ENCODE results near the gene FHIT. TPM values are rescaled to one million over a fixed set of nuclear protein-coding genes. Genes with fewer than 3 reads are reported as not detected.
A peak's percentile ranks its signal among the peaks of the same experiment; 100 is the strongest.

The FHIT gene
- total and polyA plus RNA-seq, 10 of the 15 experiments (the other 5 are each of a cell fraction or from before 2014, with no cell fraction given), result 4.2 to 14.9 (median 9.4) TPM

GRCh38 chr3:61194892-61195538, 56.2 kb downstream of the FHIT start:
- no peak overlapping the region for H3K4me3 ChIP-seq
- CTCF ChIA-PET, result interaction anchor here (0.5 to 1.5 kb wide), 7 partner anchors 11 to 399 kb away, joined by 3 to 5 read pairs (median 3); no protein-coding TSS in a partner anchor
- RAD21 ChIA-PET (ENCODE audit: unreplicated experiment), result interaction anchor here (0.7 to 2.6 kb wide), 6 partner anchors 12 to 59 kb away, joined by 3 to 12 read pairs (median 3); no protein-coding TSS in a partner anchor
- H2AFZ ChIP-seq (ENCODE audit: control insufficient read depth, low read depth, low read length), result no peak overlapping the region
- no peak for DNase-seq (ENCODE audit: low read depth, low spot score)
- FAIRE-seq, result no peak
- in situ Hi-C loops (cut with MboI), result no loop called here
- H3K4me2 ChIP-seq (ENCODE audit: control insufficient read depth, insufficient read depth), result no peak overlapping the region
- H3K79me2 ChIP-seq (ENCODE audit: control insufficient read depth, insufficient read depth, low read length), result no peaks in the 10 kb centered on the region
- no peaks in the 10 kb centered on the region for H4K20me1 ChIP-seq (ENCODE audit: control insufficient read depth, insufficient read depth)
- peak; percentile 67 for ATAC-seq
- H3K9me3 ChIP-seq (replicated peaks; ENCODE audit: control insufficient read depth, insufficient read depth, low read length), result no peaks in the 10 kb centered on the region
- H3K27ac ChIP-seq (ENCODE audit: control insufficient read depth, insufficient read depth), result no peak overlapping the region
- intact Hi-C loops (cut with micrococcal nuclease; ENCODE audit: unreplicated experiment), result no loop called here
- no TSS peak for BruUV-seq (replicated peaks)
- H3K36me3 ChIP-seq (ENCODE audit: control insufficient read depth in 2 of 2, insufficient read depth in 2 of 2, low read length in 1 of 2), result peaks cover 0 to 2% of the 10 kb centered on the region in 2 experiments; a peak in 2 of 4 replicates
- no peak overlapping the region for H3K9ac ChIP-seq (ENCODE audit: control insufficient read depth, insufficient read depth, low read length)
- H3K27me3 ChIP-seq (replicated peaks in 1 of 2; ENCODE audit: control insufficient read depth in 2 of 2, insufficient read depth in 2 of 2, low read length in 1 of 2), result no peaks in the 10 kb centered on the region
- H3K4me1 ChIP-seq (ENCODE audit: control insufficient read depth, insufficient read depth, low read length), result peaks cover 4% of the 10 kb centered on the region; the same call in 1 of the 2 replicates
- SMC1A ChIA-PET (ENCODE audit: uncharacterized antibody, unreplicated experiment), result interaction anchor here (0.7 to 2.4 kb wide), 6 partner anchors 11 to 176 kb away, joined by 3 to 7 read pairs (median 6); no protein-coding TSS in a partner anchor
- POLR2A ChIA-PET, result interaction anchor here (0.6 to 1.7 kb wide), 2 partner anchors 12 to 282 kb away, joined by 4 to 5 read pairs; no protein-coding TSS in a partner anchor
- 76% methylated on average over 4 of the region's 4 CpGs for WGBS (ENCODE audit: insufficient coverage, insufficient replicate concordance, low lambda C conversion rate, missing lambda C conversion rate)
- TF ChIP-seq ZBTB11 (CRISPR knock-in tag; IDR thresholded peaks at IDR 0.05) (no peak), JUNB (IDR thresholded peaks at IDR 0.05) (no peak), CREM (IDR thresholded peaks at IDR 0.05; ENCODE audit: low read depth) (peak; percentile 57), MTA2 (IDR thresholded peaks at IDR 0.05; ENCODE audit: low read depth) (peak; percentile 14; the same call in 1 of the 2 replicates), ZZZ3 (IDR thresholded peaks at IDR 0.05; ENCODE audit: control insufficient read depth, insufficient read length, low read depth) (no peak), CHD2 (IDR thresholded peaks at IDR 0.05; ENCODE audit: borderline replicate concordance, low read depth, low read length) (no peak), PAX8 (IDR thresholded peaks at IDR 0.05) (no peak), RBBP5 (conservative IDR thresholded peaks at IDR 0.05) (no peak), BHLHE40 (IDR thresholded peaks at IDR 0.05; ENCODE audit: borderline replicate concordance in 1 of 2, low read depth in 2 of 2, low read length in 1 of 2) (no peak), RELB (IDR thresholded peaks at IDR 0.05; ENCODE audit: low read depth) (peak; percentile 44; the same call in 1 of the 2 replicates), ATF7 (IDR thresholded peaks at IDR 0.05; ENCODE audit: low read depth) (peak; percentile 88), PBX3 (IDR thresholded peaks at IDR 0.05; ENCODE audit: insufficient replicate concordance, low read depth, low read length) (no peak), FOS (IDR thresholded peaks at IDR 0.05; ENCODE audit: borderline replicate concordance, extremely low read depth, insufficient read length) (no peak), ZBTB33 (IDR thresholded peaks at IDR 0.05) (no peak), SPI1 (IDR thresholded peaks at IDR 0.05; ENCODE audit: borderline replicate concordance, insufficient read depth, low read depth, low read length) (no peak)
